Right kidney (tissue), 1 donor: ENCODE measurements around the gene WBP2NL.
"Not testable (repeated sequence)": the region's sequence is repeated elsewhere in the genome, so short reads cannot be mapped to it uniquely, and the experiment has no call there.

Source experiments
- DNase-seq: peaks from one replicate; pipeline ENCODE4 v3.0.0-alpha.2; 2016

The WBP2NL gene

GRCh38 chr22:42071508-42071907, 72.9 kb downstream of the WBP2NL start:
- DNase-seq: not testable (repeated sequence)

GRCh38 chr22:42072606-42073330, 74.2 kb downstream of the WBP2NL start:
- no peak for DNase-seq

GRCh38 chr22:42073621-42074041, 75.0 kb downstream of the WBP2NL start:
- DNase-seq: no peak

- peak; percentile 76 for DNase-seq
Measured at GRCh38 chr22:42074132-42074811, 75.7 kb downstream of the WBP2NL start, which contains the start of gene PHETA2. PHETA2 (plus strand) TSS chr22:42074248; CDS start chr22:42077294, 3,046 bp downstream.

- DNase-seq: no peak
Measured at GRCh38 chr22:42074846-42075676, 76.5 kb downstream of the WBP2NL start.

- DNase-seq: no peak
Measured at GRCh38 chr22:42076764-42077485, 78.3 kb downstream of the WBP2NL start.

- no peak for DNase-seq
Measured at GRCh38 chr22:42077486-42078125, 79.0 kb downstream of the WBP2NL start.
